Natural killer cell (primary cell): ENCODE data around the gene CCR1. TPM values are rescaled to one million over a fixed set of nuclear protein-coding genes. Genes with fewer than 3 reads are reported as not detected.

ENCODE experiments used
- ATAC-seq, 3 donors: fragments of 150-1000 bp in 2 of 3; fragments of 200-7000 bp in 1 of 3; cut with Tn5 transposase; 1 replicate in 1 of 3; 2 replicates in 2 of 3; pipeline ENCODE4 v1.10.0; 2021; ENCODE audit warnings: mild to moderate bottlenecking in 2 of 3, moderate library complexity in 2 of 3
- DNase-seq, 2 donors: peaks; one replicate each; pipeline versions ENCODE4 v3.0.0 to v3.0.0-alpha.2; 2013 to 2021; ENCODE audit warnings: mixed read lengths in 1 of 2
- H3K27ac ChIP-seq: one replicate; pipeline ENCODE4 v1.5.1; 2013; ENCODE audit warnings: mild to moderate bottlenecking, low read length
- H3K27me3 ChIP-seq: one replicate; pipeline ENCODE4 v1.6.1; 2013; ENCODE audit warnings: low read length; ENCODE audit not compliant: control insufficient read depth, insufficient read depth
- H3K36me3 ChIP-seq: one replicate; pipeline ENCODE4 v1.6.1; 2013; ENCODE audit warnings: low read length; ENCODE audit not compliant: control insufficient read depth, insufficient read depth
- H3K4me1 ChIP-seq: one replicate; pipeline ENCODE4 v1.6.1; 2013; ENCODE audit warnings: low read length; ENCODE audit not compliant: control insufficient read depth, insufficient read depth
- H3K4me3 ChIP-seq: one replicate; pipeline ENCODE4 v1.5.1; 2013; ENCODE audit warnings: low read length
- H3K9me3 ChIP-seq: one replicate; pipeline ENCODE4 v1.6.1; 2013; ENCODE audit warnings: low read length; ENCODE audit not compliant: control insufficient read depth, insufficient read depth
- H3K27ac Mint-ChIP-seq, 2 donors: one replicate each; pipeline ENCODE4 v1.8.0; 2022; ENCODE audit warnings: mild to moderate bottlenecking in 2 of 2, mixed read lengths in 2 of 2, moderate library complexity in 1 of 2
- H3K27me3 Mint-ChIP-seq, 2 donors: one replicate each; pipeline ENCODE4 v1.8.0; 2022; ENCODE audit warnings: low read depth in 2 of 2, mixed read lengths in 2 of 2
- H3K36me3 Mint-ChIP-seq: one replicate; pipeline ENCODE4 v1.8.0; 2022; ENCODE audit warnings: mixed read lengths
- H3K4me1 Mint-ChIP-seq, 2 donors: one replicate each; pipeline ENCODE4 v1.8.0; 2022; ENCODE audit warnings: mixed read lengths in 2 of 2
- H3K4me3 Mint-ChIP-seq: one replicate; pipeline ENCODE4 v1.8.0; 2022; ENCODE audit warnings: mild to moderate bottlenecking, moderate library complexity, mixed read lengths
- H3K9me3 Mint-ChIP-seq, 2 donors: one replicate each; pipeline ENCODE4 v1.8.0; 2022; ENCODE audit warnings: mixed read lengths in 2 of 2
- CTCF ChIP-seq: fragments of 200-600 bp; IDR thresholded peaks from one replicate; pipeline ENCODE4 v1.8.0; 2022; ENCODE audit warnings: antibody characterized with exemption
- WGBS: methylation state at CpG from one replicate; pipeline ENCODE4 v1.1.7; 2013; ENCODE audit warnings: missing lambda C conversion rate; ENCODE audit not compliant: insufficient coverage; 5-methylcytosine and 5-hydroxymethylcytosine counted together
- intact Hi-C: fragments of 100-400 bp; cut with micrococcal nuclease; formaldehyde crosslinking; loops from one replicate; pipeline ENCODE4 v1.14.2; 2022
- total RNA-seq, 4 donors: library from RNA; stranded (reverse); fragments of 120-200 nt in 1 of 4; gene quantifications; one replicate each; pipeline versions ENCODE4 v1.2.3 to v1.2.4, GENCODE V29; 2013 to 2022

Gene CCR1
- total RNA-seq, 3 donors from 2014 or later (not counting 1 experiment from before 2014, with no cell fraction given): 2.1 to 26.0 (median 3.8) TPM

DNA sequence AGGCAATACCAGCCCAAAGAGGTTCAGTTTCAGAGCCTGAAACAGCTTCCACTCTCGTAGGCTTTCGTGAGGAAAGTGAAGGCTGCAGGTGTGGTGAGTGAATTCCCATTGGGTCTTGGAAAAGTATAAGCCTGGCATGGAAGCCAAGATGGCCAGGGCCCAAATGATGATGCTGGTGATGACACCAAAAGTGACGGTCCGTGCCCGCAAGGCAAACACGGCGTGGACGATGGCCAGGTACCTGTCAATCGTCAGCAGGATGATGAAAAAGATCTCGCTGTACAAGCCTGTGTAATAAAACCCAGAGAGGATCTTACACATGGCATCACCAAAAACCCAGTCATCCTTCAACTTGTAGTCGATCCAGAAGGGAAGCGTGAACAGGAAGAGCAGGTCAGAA, 4.4 kb downstream of the CCR1 start:
- WGBS: over 99% methylated on average over 12 of the region's 12 CpGs
- no peak overlapping the region for H3K4me3 Mint-ChIP-seq

GRCh38 chr3:46202535-46202934, 5.6 kb downstream of the CCR1 start:
- WGBS: 94% methylated on average over 3 of the region's 4 CpGs
- ATAC-seq (no peak), DNase-seq (no peak)
- Histone ChIP-seq H3K36me3 (peaks cover 35% of the 10 kb centered on the region), H3K9me3 (no peaks in the 10 kb centered on the region), H3K4me1 (peaks cover 46% of the 10 kb centered on the region), H3K4me3 (no peak overlapping the region), H3K27me3 (no peaks in the 10 kb centered on the region), H3K27ac (no peak overlapping the region)
- Mint-ChIP-seq H3K36me3 (no peaks in the 10 kb centered on the region), H3K9me3 (no peaks in the 10 kb centered on the region), H3K4me1 (peaks cover 23 to 46% of the 10 kb centered on the region in 2 donors), H3K27ac (peak overlapping the region in 1 of 2 donors; percentile 52), H3K27me3 (no peaks in the 10 kb centered on the region), H3K4me3 (no peak overlapping the region)
- TF ChIP-seq CTCF: no peak
- intact Hi-C loops: no loop called here

More for the DNA sequence above, 4.4 kb downstream of the CCR1 start:
- no peak overlapping the region for H3K27ac Mint-ChIP-seq
- Histone ChIP-seq H3K9me3 (no peaks in the 10 kb centered on the region), H3K27me3 (no peaks in the 10 kb centered on the region), H3K4me3 (no peak overlapping the region), H3K27ac (no peak overlapping the region), H3K36me3 (peaks cover 35% of the 10 kb centered on the region), H3K4me1 (peaks cover 57% of the 10 kb centered on the region)
- no peaks in the 10 kb centered on the region for H3K9me3 Mint-ChIP-seq
- TF ChIP-seq CTCF: no peak
- intact Hi-C loops: no loop called here
- H3K27me3 Mint-ChIP-seq: no peaks in the 10 kb centered on the region
- no peaks in the 10 kb centered on the region for H3K36me3 Mint-ChIP-seq
- DNase-seq: no peak
- ATAC-seq: no peak
- peaks cover 34 to 58% of the 10 kb centered on the region in 2 donors for H3K4me1 Mint-ChIP-seq

- Histone ChIP-seq H3K36me3 (peaks cover 35% of the 10 kb centered on the region), H3K4me1 (peaks cover 30% of the 10 kb centered on the region), H3K9me3 (no peaks in the 10 kb centered on the region), H3K27me3 (no peaks in the 10 kb centered on the region), H3K27ac (no peak overlapping the region), H3K4me3 (no peak overlapping the region)
- Mint-ChIP-seq H3K27me3 (no peaks in the 10 kb centered on the region), H3K9me3 (no peaks in the 10 kb centered on the region), H3K4me1 (peaks cover 17 to 29% of the 10 kb centered on the region in 2 donors), H3K27ac (no peak overlapping the region), H3K36me3 (no peaks in the 10 kb centered on the region), H3K4me3 (no peak overlapping the region)
- DNase-seq (no peak), ATAC-seq (no peak)
- no CpG with 5 or more reads among the region's 1 CpG for whole genome bisulfite sequencing
- intact Hi-C loops: no loop called here
- no peak for TF ChIP-seq CTCF
Observed at GRCh38 chr3:46200790-46201189, 7.3 kb downstream of the CCR1 start.

DNA sequence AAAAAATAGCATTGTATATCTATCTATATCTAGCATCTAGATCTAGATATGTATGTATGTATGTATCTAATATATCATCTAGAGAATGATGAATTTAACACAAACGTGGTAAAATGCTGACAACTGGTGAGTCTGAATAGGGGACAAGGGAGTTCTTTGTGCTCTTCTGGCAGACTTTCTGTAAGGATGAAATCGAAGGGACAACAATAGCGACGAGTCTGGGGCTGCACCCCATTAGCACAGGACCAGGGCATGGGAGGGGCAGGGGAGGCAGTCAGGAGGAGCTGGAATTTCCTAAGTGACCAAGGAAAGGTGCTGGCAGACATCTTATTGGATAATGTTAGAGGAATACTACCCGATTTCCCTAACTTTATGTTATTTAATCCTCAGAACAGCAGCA, 7.9 kb downstream of the CCR1 start:
- intact Hi-C loops: no loop called here
- H3K36me3 ChIP-seq: peaks cover 35% of the 10 kb centered on the region
- H3K27me3 ChIP-seq: no peaks in the 10 kb centered on the region
- peaks cover 13 to 23% of the 10 kb centered on the region in 2 donors for H3K4me1 Mint-ChIP-seq
- H3K27ac Mint-ChIP-seq: no peak overlapping the region
- ATAC-seq (no peak), DNase-seq (no peak)
- WGBS: 97% methylated on average over 5 of the region's 5 CpGs
- H3K4me3 Mint-ChIP-seq: no peak overlapping the region
- peaks cover 25% of the 10 kb centered on the region for H3K4me1 ChIP-seq
- no peaks in the 10 kb centered on the region for H3K9me3 ChIP-seq
- H3K27me3 Mint-ChIP-seq: no peaks in the 10 kb centered on the region
- no peak for TF ChIP-seq CTCF
- no peak overlapping the region for H3K4me3 ChIP-seq
- peaks cover 3% of the 10 kb centered on the region for H3K36me3 Mint-ChIP-seq
- H3K9me3 Mint-ChIP-seq: peaks cover 0 to under 1% of the 10 kb centered on the region in 2 donors
- no peak overlapping the region for H3K27ac ChIP-seq
